Measurements from ENCODE around the gene REN. TPM values are rescaled to one million over a fixed set of nuclear protein-coding genes. Genes with fewer than 3 reads are reported as not detected.

The REN gene
- total and polyA plus RNA-seq, 2 of the 13 experiments (the other 11 are each of a cell fraction or from before 2014, with no cell fraction given), result not detected

GRCh38 chr1:204127597-204128242 is 38.4 kb downstream of the REN start:
- no TSS peak for BruUV-seq (replicated peaks)
- Histone ChIP-seq H3K4me1 (ENCODE audit: insufficient read depth, low read length) (peaks cover 34% of the 10 kb centered on the region), H2AFZ (ENCODE audit: low read length) (no peak overlapping the region), H4K20me1 (ENCODE audit: insufficient read depth, low read length) (no peaks in the 10 kb centered on the region), H3K9me3 (ENCODE audit: low read length) (no peaks in the 10 kb centered on the region), H3K4me3 (replicated peaks in 1 of 3; ENCODE audit: insufficient read depth in 1 of 3, low read depth in 2 of 3, low read length in 3 of 3) (no peak overlapping the region), H3K27me3 (ENCODE audit: control insufficient read depth in 1 of 2, insufficient read depth in 2 of 2, low read length in 2 of 2) (no peaks in the 10 kb centered on the region), H3K79me2 (ENCODE audit: insufficient read depth, low read length) (no peaks in the 10 kb centered on the region), H3K36me3 (replicated peaks in 1 of 2; ENCODE audit: control insufficient read depth in 1 of 2, insufficient read depth in 2 of 2, low read length in 2 of 2) (peaks cover 17 to 34% of the 10 kb centered on the region in 2 experiments), H3K9ac (ENCODE audit: insufficient read depth, low read depth, low read length) (no peak overlapping the region), H3K4me2 (ENCODE audit: low read depth, low read length) (no peak overlapping the region), H3K27ac (ENCODE audit: extremely low read length, insufficient read depth, low read length) (no peak overlapping the region)
- ChIA-PET POLR2A (interaction anchor here (0.6 to 4.8 kb wide), 5 partner anchors 18 to 267 kb away, joined by 3 to 31 read pairs (median 4); partner anchors contain the start of gene SOX13), CTCF (ENCODE audit: low intra/inter-chr PET ratio, low total read pairs) (interaction anchor here (0.7 to 4.2 kb wide), 5 partner anchors 48 to 267 kb away, joined by 4 to 89 read pairs (median 7); partner anchors contain the start of gene SNRPE)
- intact Hi-C loops (cut with micrococcal nuclease; ENCODE audit: unreplicated experiment) (loop anchor here (1.0 kb wide), 1 partner anchor 53 kb away; no protein-coding TSS in a partner anchor), in situ Hi-C loops (cut with HindIII; ENCODE audit: extremely low pct_ligation_motif_present, low pct_unique_long_range_greater_than_20kb) (loop anchor here (5.0 kb wide), 2 partner anchors 45 to 255 kb away; no protein-coding TSS in a partner anchor)
- 36% methylated on average over 2 of the region's 5 CpGs for WGBS (ENCODE audit: low lambda C conversion rate)
- DNase-seq (ENCODE audit: low spot score) (peak; percentile 45), ATAC-seq (peak; percentile 28), FAIRE-seq (peak; percentile 65)
- no peak for TF ChIP-seq ZNF513 (CRISPR knock-in tag; conservative IDR thresholded peaks at IDR 0.05)
- TF ChIP-seq ARID5B (CRISPR knock-in tag; IDR thresholded peaks at IDR 0.05), result 0 out of 2 replicates have a peak, but pooled peaks have one; percentile 13
- peak; percentile 95 for TF ChIP-seq STAG1 (CRISPR knock-in tag; IDR thresholded peaks at IDR 0.05)
- TF ChIP-seq NFIC (IDR thresholded peaks at IDR 0.05; ENCODE audit: low read length), result no peak
- no peak for TF ChIP-seq ZNF280D (CRISPR knock-in tag; IDR thresholded peaks at IDR 0.05)
- TF ChIP-seq YEATS2 (CRISPR knock-in tag; IDR thresholded peaks at IDR 0.05; ENCODE audit: borderline replicate concordance), result peak; percentile 45; the same call in 1 of the 2 replicates
- peak; percentile 91 for TF ChIP-seq ZNF574 (CRISPR knock-in tag; IDR thresholded peaks at IDR 0.05)
- peak; percentile 92 for TF ChIP-seq CTCF (CRISPR knock-in tag; IDR thresholded peaks at IDR 0.05)

Data from HepG2 (cell line).